NT2/D1 (cell line): ENCODE measurements around the gene CCSER2.

Source experiments
- SUZ12 ChIP-seq: IDR thresholded peaks from 2 replicates; pipeline ENCODE4 v1.6.1; 2011; ENCODE audit not compliant: insufficient read length, insufficient read depth; ENCODE audit errors: extremely low read depth
- YY1 ChIP-seq: IDR thresholded peaks from 2 replicates; pipeline ENCODE4 v1.6.1; 2011; ENCODE audit not compliant: insufficient read length, insufficient read depth

DNA sequence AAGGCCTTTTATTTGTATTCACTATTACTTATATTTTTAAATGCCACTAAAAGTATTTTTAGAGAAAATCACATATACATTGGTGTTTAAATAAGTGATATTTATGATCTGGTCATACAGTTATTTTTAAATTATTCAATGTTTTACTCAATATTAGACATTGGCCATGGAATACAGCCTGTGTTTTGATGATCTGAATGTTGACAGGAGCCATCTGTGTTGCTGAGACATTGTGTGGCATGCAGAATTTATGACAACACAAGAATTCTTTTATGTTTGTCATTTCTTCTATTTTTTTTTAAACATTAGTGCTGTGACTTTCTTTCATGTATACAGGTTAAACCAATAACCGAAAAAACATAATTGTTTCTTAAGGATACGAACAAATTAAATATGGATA lies 156.2 kb downstream of the CCSER2 start:
- no peak for TF ChIP-seq YY1
- no peak for TF ChIP-seq SUZ12
